NT2/D1 (cell line): ENCODE results near the gene LZTR1.

Experiments
- DNase-seq: peaks from one replicate; pipeline ENCODE4 v3.0.0-alpha.2; 2011; ENCODE audit warnings: low read depth, low spot score
- H3K27me3 ChIP-seq: 2 replicates; pipeline ENCODE4 v1.6.0; 2011; ENCODE audit warnings: mild to moderate bottlenecking; ENCODE audit not compliant: insufficient read length, insufficient read depth
- H3K36me3 ChIP-seq: 2 replicates; pipeline ENCODE4 v1.6.1; 2011; ENCODE audit warnings: mild to moderate bottlenecking, low read length, mixed read lengths; ENCODE audit not compliant: insufficient read depth, insufficient read length
- H3K4me1 ChIP-seq: 2 replicates; pipeline ENCODE4 v1.5.1; 2011; ENCODE audit not compliant: insufficient read depth, insufficient read length
- H3K4me3 ChIP-seq: 2 replicates; pipeline ENCODE4 v1.5.1; 2011; ENCODE audit warnings: low read depth; ENCODE audit not compliant: insufficient read length
- H3K9ac ChIP-seq: 2 replicates; pipeline ENCODE4 v1.6.0; 2011; ENCODE audit warnings: low read depth; ENCODE audit not compliant: insufficient read length
- H3K9me3 ChIP-seq: 2 replicates; pipeline ENCODE4 v1.5.1; 2011; ENCODE audit warnings: mild to moderate bottlenecking, low read length; ENCODE audit not compliant: insufficient read depth
- SUZ12 ChIP-seq: IDR thresholded peaks from 2 replicates; pipeline ENCODE4 v1.6.1; 2011; ENCODE audit not compliant: insufficient read length, insufficient read depth; ENCODE audit errors: extremely low read depth
- YY1 ChIP-seq: IDR thresholded peaks from 2 replicates; pipeline ENCODE4 v1.6.1; 2011; ENCODE audit not compliant: insufficient read length, insufficient read depth
- ZNF274 ChIP-seq: IDR thresholded peaks from 2 replicates; pipeline ENCODE4 v1.6.1; 2011; ENCODE audit warnings: mild to moderate bottlenecking, low read depth, low read length

The LZTR1 gene

DNA sequence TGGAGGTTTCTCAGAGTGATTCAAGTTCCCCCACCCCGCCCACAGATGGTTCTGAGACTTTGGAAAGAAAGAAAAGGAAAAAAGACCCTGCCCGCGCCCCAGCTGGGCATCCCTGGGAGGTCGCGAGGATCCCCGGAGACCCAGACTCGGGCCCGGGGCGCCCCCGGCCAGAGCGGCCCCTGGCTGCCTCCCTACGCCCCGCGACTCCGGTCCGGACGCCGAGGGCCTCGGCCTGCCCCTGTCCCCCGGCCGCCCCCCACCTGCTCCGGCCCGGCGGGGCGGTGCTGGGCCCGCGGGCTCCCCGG lies 17.3 kb upstream of the LZTR1 start:
- H3K4me3 ChIP-seq = peak overlapping the region; percentile 4
- no peaks in the 10 kb centered on the region for H3K36me3 ChIP-seq
- TF ChIP-seq SUZ12 (no peak), ZNF274 (no peak), YY1 (no peak)
- H3K9me3 ChIP-seq = no peaks in the 10 kb centered on the region
- no peak for DNase-seq
- peaks cover 17% of the 10 kb centered on the region for H3K4me1 ChIP-seq
- no peak overlapping the region for H3K9ac ChIP-seq
- peaks cover 61% of the 10 kb centered on the region for H3K27me3 ChIP-seq

DNA sequence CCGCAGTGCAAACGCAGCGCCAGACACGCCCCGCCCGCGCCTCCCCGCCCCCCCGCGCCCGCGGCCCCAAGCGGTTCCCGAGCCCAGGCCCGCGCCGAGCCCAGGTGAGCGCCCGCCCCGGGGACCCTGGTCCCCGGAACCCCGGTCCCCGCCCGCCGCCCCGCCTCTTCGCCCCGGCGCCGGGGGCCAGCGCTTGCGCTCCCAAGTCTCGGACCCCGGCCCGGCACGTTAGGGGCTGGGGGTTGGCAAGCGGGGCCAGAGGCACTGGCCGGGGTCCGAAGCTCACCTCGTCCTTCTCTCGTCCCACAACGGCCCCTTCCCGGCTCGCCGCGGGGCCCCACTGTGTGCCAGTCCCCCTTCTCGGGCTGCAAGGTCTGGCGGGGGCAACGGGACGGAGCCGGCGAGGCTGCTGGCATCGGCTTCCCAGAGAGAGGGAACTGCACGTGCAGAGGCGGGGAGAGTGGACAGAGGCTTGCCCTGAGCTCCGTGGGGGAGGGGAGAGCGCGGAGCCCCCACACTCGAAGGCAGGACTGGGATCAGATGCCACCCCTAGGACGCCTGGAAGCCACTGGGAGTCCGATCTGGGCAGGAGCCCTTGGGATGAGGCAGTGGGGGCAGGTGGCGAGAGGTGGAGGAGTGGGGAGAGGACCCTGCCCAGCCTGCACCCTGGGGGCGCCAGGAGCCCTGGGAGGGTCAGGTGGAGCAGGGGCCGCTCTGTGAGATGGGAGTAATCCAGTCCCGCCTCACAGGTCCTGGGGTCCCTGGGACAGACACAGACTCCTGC lies 16.8 kb upstream of the LZTR1 start:
- H3K4me1 ChIP-seq = peaks cover 17% of the 10 kb centered on the region
- DNase-seq = no peak
- peak overlapping the region; percentile 42 for H3K9ac ChIP-seq

DNA sequence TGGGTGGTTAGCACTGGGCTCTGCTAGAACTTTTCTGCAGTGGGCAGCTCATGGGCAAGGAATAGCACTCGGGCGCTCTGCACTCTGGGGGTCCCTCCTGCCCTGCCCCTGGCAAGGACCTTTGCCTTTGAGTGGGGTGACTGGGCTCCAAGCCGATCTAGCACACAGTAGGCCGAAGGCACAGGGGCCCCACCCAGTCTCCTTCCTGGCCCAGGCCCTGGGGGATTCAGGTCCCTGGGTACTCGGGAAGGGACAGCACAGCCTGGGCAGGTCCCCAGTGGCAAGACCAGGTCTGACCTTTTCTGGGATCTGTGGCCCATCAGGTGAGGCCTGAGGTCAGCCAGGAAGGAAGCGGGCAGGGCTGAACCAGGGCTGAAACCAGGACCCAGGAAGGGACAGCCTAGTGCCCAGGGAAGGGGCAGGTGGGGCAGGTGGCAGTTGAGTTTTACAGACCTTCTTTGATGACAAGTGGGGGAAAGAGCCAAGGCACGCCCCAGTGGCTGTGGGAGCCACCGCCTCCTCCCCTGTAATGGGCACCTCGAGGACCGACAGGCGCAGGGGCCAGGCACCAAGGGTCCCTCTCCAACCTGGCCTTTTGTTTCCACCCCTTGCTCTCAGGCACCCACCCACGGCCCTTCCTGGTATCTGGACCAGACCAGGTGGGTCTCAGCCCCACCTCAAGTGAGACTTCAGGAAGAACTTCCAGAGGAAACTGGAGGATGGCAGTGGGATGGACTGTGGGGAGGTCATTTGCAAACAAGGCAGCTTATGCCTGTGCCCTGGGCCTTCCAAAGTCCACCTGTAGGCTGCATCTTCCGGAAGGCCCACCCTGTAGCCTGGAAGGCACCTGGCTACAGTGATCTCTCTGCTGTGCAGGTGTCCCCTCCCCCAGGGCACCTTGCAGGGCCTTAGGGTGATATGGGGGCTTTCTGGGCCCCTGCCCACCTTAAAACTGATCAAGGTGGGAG lies 15.9 kb upstream of the LZTR1 start:
- Histone ChIP-seq H3K9me3 (no peaks in the 10 kb centered on the region), H3K4me3 (no peak overlapping the region), H3K9ac (no peak overlapping the region), H3K36me3 (no peaks in the 10 kb centered on the region), H3K27me3 (peaks cover 66% of the 10 kb centered on the region), H3K4me1 (peaks cover 17% of the 10 kb centered on the region)
- TF ChIP-seq YY1 = no peak
- TF ChIP-seq ZNF274 = no peak
- no peak for TF ChIP-seq SUZ12
- no peak for DNase-seq

More for the DNA sequence above, 16.8 kb upstream of the LZTR1 start:
- H3K9me3 ChIP-seq = no peaks in the 10 kb centered on the region
- peaks cover 66% of the 10 kb centered on the region for H3K27me3 ChIP-seq
- no peak for TF ChIP-seq YY1
- no peak for TF ChIP-seq ZNF274
- TF ChIP-seq SUZ12 = peak; percentile 25
- H3K36me3 ChIP-seq = no peaks in the 10 kb centered on the region
- H3K4me3 ChIP-seq = peak overlapping the region; percentile 24

DNA sequence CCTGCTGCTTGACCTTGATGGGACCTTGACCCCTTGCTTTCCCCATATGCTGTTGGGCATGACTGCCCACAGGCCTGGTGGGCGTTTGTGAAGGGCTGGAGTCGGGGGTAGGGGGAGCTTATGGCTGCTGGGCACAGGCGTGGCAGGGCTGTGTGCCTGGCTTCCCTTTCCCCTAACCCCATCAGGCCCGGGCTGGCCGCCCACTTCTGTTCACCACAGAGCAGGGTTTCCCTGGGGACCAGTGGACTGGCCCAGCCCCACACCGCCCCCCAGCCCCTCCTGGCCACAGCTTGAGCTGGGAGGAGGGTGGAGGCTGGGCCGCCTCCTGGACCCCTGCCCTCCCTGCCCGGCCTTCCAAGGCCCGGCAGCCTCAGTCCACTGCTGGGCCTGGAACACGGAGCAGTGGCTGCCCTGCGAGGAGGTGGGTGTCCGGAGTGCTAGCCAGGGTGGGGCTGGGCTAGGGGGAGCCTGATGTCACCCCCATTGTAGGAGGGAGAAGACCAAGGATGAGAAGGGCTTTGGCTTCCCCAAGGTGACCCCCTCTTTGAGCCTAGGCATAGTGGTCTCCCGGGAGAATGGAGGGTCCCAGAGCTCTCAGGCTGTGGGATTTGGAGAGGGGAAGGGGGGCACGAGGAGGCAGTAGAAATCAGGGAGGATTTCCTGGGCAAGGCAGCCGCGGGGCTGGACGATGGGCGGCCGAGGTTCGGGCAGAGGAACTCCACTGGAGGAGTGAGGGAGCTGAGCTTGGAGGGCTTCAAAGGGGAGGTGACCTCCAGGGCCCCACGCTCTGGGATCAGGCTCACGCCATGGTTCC lies 15.0 kb upstream of the LZTR1 start, which contains the start of gene AIFM3:
TSS of gene AIFM3 (plus strand) at position 373 of the 814 bp plus-strand sequence. CDS start 690 bp downstream, outside the sequence.
- TF ChIP-seq SUZ12 = no peak
- TF ChIP-seq ZNF274 = no peak
- TF ChIP-seq YY1 = no peak
- H3K9me3 ChIP-seq = no peaks in the 10 kb centered on the region
- no peaks in the 10 kb centered on the region for H3K36me3 ChIP-seq
- peaks cover 66% of the 10 kb centered on the region for H3K27me3 ChIP-seq
- no peak within 1 kb of the TSS for H3K9ac ChIP-seq
- H3K4me1 ChIP-seq = peaks cover 21% of the 10 kb centered on the region
- H3K4me3 ChIP-seq = no peak within 1 kb of the TSS
- no peak for DNase-seq

DNA sequence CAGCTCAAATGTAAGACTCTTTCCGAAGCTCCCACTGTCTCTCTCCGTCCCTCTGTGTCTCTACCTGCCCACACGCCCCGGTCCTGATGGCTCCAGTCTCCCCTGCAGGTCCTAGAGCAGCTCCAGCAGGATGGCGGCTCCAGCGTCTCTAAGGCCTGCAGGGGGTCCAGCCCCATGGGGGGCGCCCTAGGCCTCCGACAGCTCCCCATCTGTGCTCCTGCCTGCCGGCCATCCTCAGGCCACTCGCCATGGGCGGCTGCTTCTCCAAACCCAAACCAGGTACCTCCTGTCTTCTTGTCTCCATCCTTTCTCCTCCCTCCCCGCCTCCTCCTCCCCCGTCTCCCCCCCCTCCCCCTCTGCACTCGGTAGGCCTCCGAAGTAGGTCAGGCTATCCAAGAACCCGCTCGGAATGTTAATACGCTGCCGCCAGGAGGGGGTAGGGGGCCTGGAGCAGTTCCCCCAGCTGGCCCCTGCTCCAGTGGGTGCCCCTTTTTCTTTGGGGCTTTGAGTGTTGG lies 14.3 kb upstream of the LZTR1 start:
- Histone ChIP-seq H3K9me3 (no peaks in the 10 kb centered on the region), H3K4me3 (no peak overlapping the region), H3K9ac (no peak overlapping the region), H3K4me1 (peaks cover 21% of the 10 kb centered on the region), H3K36me3 (no peaks in the 10 kb centered on the region), H3K27me3 (peaks cover 61% of the 10 kb centered on the region)
- no peak for TF ChIP-seq ZNF274
- TF ChIP-seq SUZ12 = no peak
- TF ChIP-seq YY1 = no peak
- DNase-seq = no peak

DNA sequence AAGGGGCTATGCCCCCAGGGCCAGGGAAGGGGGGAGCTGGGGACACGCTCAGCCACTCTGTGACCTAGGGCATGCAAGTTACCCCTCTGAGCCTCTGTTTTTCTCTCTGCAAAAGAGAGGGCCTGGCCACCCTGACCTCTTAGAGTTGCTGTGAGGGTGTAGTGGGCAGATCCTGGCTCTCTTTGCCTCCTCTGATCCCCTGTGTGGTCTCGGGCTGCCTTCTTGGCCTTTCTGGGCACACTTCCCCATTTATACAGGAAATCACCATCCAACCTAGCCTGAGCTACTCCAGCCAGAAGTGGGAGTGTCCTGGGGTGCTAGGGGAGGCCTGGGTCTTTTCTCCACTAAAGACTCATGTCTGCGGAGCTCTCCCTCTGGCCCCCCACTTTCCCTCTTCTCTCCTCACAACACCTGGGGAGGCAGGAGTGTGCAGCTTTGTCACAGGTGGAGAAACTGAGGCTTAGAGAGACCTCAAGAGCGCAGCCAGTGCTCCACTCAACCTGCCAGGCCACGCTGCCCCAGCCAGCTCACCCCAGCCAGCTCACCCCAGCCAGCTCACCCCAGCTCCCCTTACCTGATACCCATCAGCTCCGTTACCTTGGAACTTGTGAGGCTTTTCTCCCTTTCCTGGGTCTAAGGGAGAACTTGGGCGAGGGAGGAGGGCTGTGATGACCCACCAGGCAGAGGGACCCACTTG lies 13.7 kb upstream of the LZTR1 start:
- H3K9ac ChIP-seq = no peak overlapping the region

More for the DNA sequence above, 13.7 kb upstream of the LZTR1 start:
- Histone ChIP-seq H3K4me3 (no peak overlapping the region), H3K4me1 (peaks cover 21% of the 10 kb centered on the region), H3K9me3 (no peaks in the 10 kb centered on the region), H3K36me3 (no peaks in the 10 kb centered on the region), H3K27me3 (peaks cover 55% of the 10 kb centered on the region)
- DNase-seq = no peak
- no peak for TF ChIP-seq ZNF274
- no peak for TF ChIP-seq SUZ12
- no peak for TF ChIP-seq YY1
